K562 (cell line): ENCODE results near the gene ADAT1. TPM values are rescaled to one million over a fixed set of nuclear protein-coding genes. Genes with fewer than 3 reads are reported as not detected.

Experiments
- ATAC-seq: fragments of 200-7000 bp; cut with Tn5 transposase; 3 replicates; pipeline ENCODE4 v1.9.1; 2020; ENCODE audit warnings: moderate library complexity
- BruUV-seq: library from RNA; stranded (reverse); fragments of 400-500 nt; replicated peaks from 2 replicates; lab custom pipeline; 2021; lab: Mats Ljungman, UMichigan
- CTCF ChIA-PET: fragments of 300-600 bp; formaldehyde crosslinking; extraction: SDS; loops from one replicate; lab custom pipeline; 2021; ENCODE audit warnings: low intra/inter-chr PET ratio; lab: Yijun Ruan, JAX
- POLR2A ChIA-PET: fragments of 300-600, 350-650 bp; sonication (Branson Sonifier 250); formaldehyde crosslinking; extraction: SDS; loops from one replicate; lab custom pipeline; 2021; ENCODE audit warnings: antibody characterized with exemption, inconsistent platforms; lab: Yijun Ruan, JAX
- DNase-seq, 4 experiments: peaks; one replicate each; pipeline versions ENCODE4 v3.0.0 to v3.0.0-alpha.2; 2011 to 2018; ENCODE audit warnings: low spot score in 3 of 4, mixed read lengths in 3 of 4; ENCODE audit errors: extremely low read depth in 1 of 4
- FAIRE-seq: peaks from 2 replicates; lab custom pipeline; 2011; peaks lifted over from hg19 to GRCh38; lab: Jason Lieb, UNC
- H2AFZ ChIP-seq: 2 replicates; pipeline ENCODE4 v1.6.0; 2011; ENCODE audit warnings: low read depth, low read length, control low read depth, inconsistent platforms
- H3K27ac ChIP-seq: fragments of 200-600 bp; 3 replicates; pipeline ENCODE4 v1.8.0; 2011; ENCODE audit warnings: low read depth, mild to moderate bottlenecking, control low read depth, inconsistent platforms, low read length, moderate library complexity, mixed read lengths; ENCODE audit errors: extremely low read depth
- H3K27me3 ChIP-seq, 2 experiments: fragments of 300-600 bp in 1 of 2; 2 replicates in 1 of 2; 3 replicates in 1 of 2; pipeline versions ENCODE4 v1.6.0 to v1.8.0; 2011; ENCODE audit warnings: inconsistent platforms in 2 of 2, low read length in 2 of 2, mild to moderate bottlenecking in 1 of 2, mixed read lengths in 1 of 2, moderate library complexity in 1 of 2; ENCODE audit not compliant: control insufficient read depth in 2 of 2, insufficient read depth in 2 of 2
- H3K36me3 ChIP-seq: fragments of 300-600 bp; 3 replicates; pipeline ENCODE4 v1.8.0; 2011; ENCODE audit warnings: mild to moderate bottlenecking, low read length, inconsistent platforms; ENCODE audit not compliant: control insufficient read depth, insufficient read depth
- H3K4me1 ChIP-seq, 2 experiments: fragments of 200-600 bp in 1 of 2; replicated peaks in 1 of 2; 2 replicates in 1 of 2; 3 replicates in 1 of 2; pipeline versions ENCODE4 v1.5.1 to v1.8.0; 2011; ENCODE audit warnings: inconsistent platforms in 2 of 2, low read length in 2 of 2, mild to moderate bottlenecking in 1 of 2, mixed read lengths in 1 of 2, moderate library complexity in 1 of 2; ENCODE audit not compliant: control insufficient read depth in 2 of 2, insufficient read depth in 2 of 2
- H3K4me2 ChIP-seq: 2 replicates; pipeline ENCODE4 v1.6.1; 2011; ENCODE audit warnings: low read length, control low read depth, inconsistent platforms, mixed read lengths; ENCODE audit not compliant: insufficient read depth
- H3K4me3 ChIP-seq: fragments of 200-600 bp; sonication (generic), shearing (Covaris generic); 2 replicates; pipeline ENCODE4 v1.5.1; 2016; ENCODE audit warnings: control low read depth, inconsistent platforms
- H3K79me2 ChIP-seq: fragments of 200-600 bp; 3 replicates; pipeline ENCODE4 v1.8.0; 2011; ENCODE audit warnings: low read length, inconsistent platforms; ENCODE audit not compliant: control insufficient read depth, insufficient read depth
- H3K9ac ChIP-seq, 2 experiments: 2 replicates each; pipeline versions ENCODE4 v1.6.0 to v1.6.1; 2011; ENCODE audit warnings: low read depth in 2 of 2, low read length in 2 of 2, control low read depth in 1 of 2, inconsistent platforms in 1 of 2, mild to moderate bottlenecking in 1 of 2, mixed read lengths in 1 of 2; ENCODE audit not compliant: insufficient read depth in 1 of 2
- H3K9me1 ChIP-seq: one replicate; pipeline ENCODE4 v1.6.0; 2011; ENCODE audit warnings: inconsistent platforms, mild to moderate bottlenecking, low read length, moderate library complexity; ENCODE audit not compliant: control insufficient read depth, insufficient read depth
- H3K9me3 ChIP-seq: replicated peaks from 2 replicates; pipeline ENCODE4 v1.5.1; 2011; ENCODE audit warnings: low read depth, low read length, inconsistent platforms; ENCODE audit not compliant: control insufficient read depth, insufficient read depth
- H4K20me1 ChIP-seq: replicated peaks from 2 replicates; pipeline ENCODE4 v1.6.1; 2011; ENCODE audit warnings: low read length, inconsistent platforms, mixed read lengths; ENCODE audit not compliant: control insufficient read depth, insufficient read depth
- C11orf30 ChIP-seq: fragments of 450-650 bp; IDR thresholded peaks from 2 replicates; pipeline ENCODE4 v1.6.1; 2016; ENCODE audit warnings: low read depth, mild to moderate bottlenecking
- DLX4 ChIP-seq: fragments of 250-450 bp; sonication (Bioruptor Pico); IDR thresholded peaks from 2 replicates; pipeline ENCODE4 v1.6.1; 2021; ENCODE audit warnings: mild to moderate bottlenecking
- ESRRB ChIP-seq: fragments of 250-450 bp; sonication (Bioruptor Pico); IDR thresholded peaks from 2 replicates; pipeline ENCODE4 v1.5.0; 2020; ENCODE audit warnings: mild to moderate bottlenecking, moderate library complexity, borderline replicate concordance
- EWSR1 ChIP-seq: fragments of 450-650 bp; IDR thresholded peaks from 2 replicates; pipeline ENCODE4 v1.6.1; 2018; ENCODE audit warnings: borderline replicate concordance, mild to moderate bottlenecking, low read depth, moderate library complexity; ENCODE audit not compliant: partially characterized antibody
- HDAC6 ChIP-seq: IDR thresholded peaks from 2 replicates; pipeline ENCODE4 v1.6.1; 2012; ENCODE audit warnings: low read depth, mild to moderate bottlenecking, control low read depth, inconsistent platforms, low read length, moderate library complexity
- IRF1 ChIP-seq: sonication (generic); formaldehyde crosslinking; IDR thresholded peaks from 2 replicates; pipeline ENCODE4 v1.8.0; 2022; ENCODE audit warnings: missing genetic modification reagents, mild to moderate bottlenecking, borderline replicate concordance
- KDM2B ChIP-seq: fragments of 250-450 bp; sonication (Bioruptor Pico); IDR thresholded peaks from 2 replicates; pipeline ENCODE4 v1.8.0; 2021; ENCODE audit warnings: mild to moderate bottlenecking, moderate library complexity
- KLF13 ChIP-seq: fragments of 450-650 bp; IDR thresholded peaks from 2 replicates; pipeline ENCODE4 v1.6.1; 2016; ENCODE audit warnings: missing genetic modification characterization, low read depth, mild to moderate bottlenecking, missing compliant biosample characterization, moderate library complexity, borderline replicate concordance
- MAFF ChIP-seq: IDR thresholded peaks from 2 replicates; pipeline ENCODE4 v1.6.1; 2012; ENCODE audit warnings: low read length, improper control_type of control experiment
- MAFG ChIP-seq: fragments of 450-650 bp; conservative IDR thresholded peaks from 2 replicates; pipeline ENCODE4 v1.6.1; 2016; ENCODE audit warnings: missing genetic modification characterization, missing compliant biosample characterization
- MEF2A ChIP-seq: IDR thresholded peaks from 2 replicates; pipeline ENCODE4 v1.6.1; 2011; ENCODE audit warnings: low read depth, mild to moderate bottlenecking, low read length, moderate library complexity; ENCODE audit not compliant: control insufficient read depth
- NFE2 ChIP-seq: IDR thresholded peaks from 2 replicates; pipeline ENCODE4 v1.6.1; 2014; ENCODE audit warnings: antibody characterized with exemption, low read depth
- NFIC ChIP-seq: fragments of 450-650 bp; IDR thresholded peaks from 2 replicates; pipeline ENCODE4 v1.6.1; 2017; ENCODE audit warnings: mild to moderate bottlenecking, inconsistent platforms
- NFIX ChIP-seq: fragments of 250-450 bp; sonication (Bioruptor Pico); IDR thresholded peaks from 2 replicates; pipeline ENCODE4 v1.4.0; 2020; ENCODE audit warnings: low read depth, mild to moderate bottlenecking, moderate library complexity
- SMAD1 ChIP-seq: fragments of 150-350 bp; IDR thresholded peaks from 2 replicates; pipeline ENCODE4 v1.6.1; 2014; ENCODE audit warnings: low read length, low read depth; ENCODE audit not compliant: partially characterized antibody
- TBP ChIP-seq: optimal IDR thresholded peaks from 2 replicates; pipeline ENCODE3; 2011; ENCODE audit warnings: low read depth, low read length, improper control_type of control experiment
- ZBTB11 ChIP-seq, 3 experiments: fragments of 200-800 bp in 1 of 3; fragments of 250-450 bp in 1 of 3; fragments of 450-650 bp in 1 of 3; sonication (Bioruptor Pico) in 1 of 3; sonication (Bioruptor generic) in 1 of 3; formaldehyde crosslinking in 1 of 3; IDR thresholded peaks; 2 replicates each; pipeline versions ENCODE4 v1.6.1 to v1.8.0; 2016 to 2022; ENCODE audit warnings: mild to moderate bottlenecking in 2 of 3, missing genetic modification characterization in 2 of 3, missing compliant biosample characterization in 1 of 3, moderate library complexity in 1 of 3
- WGBS: fragments of 100-300 bp; shearing (Covaris generic); methylation state at CpG from one replicate; pipeline ENCODE4 v1.1.6; 2016; ENCODE audit warnings: low coverage, mixed read lengths; ENCODE audit not compliant: insufficient coverage; ENCODE audit errors: missing lambda C conversion rate; 5-methylcytosine and 5-hydroxymethylcytosine counted together
- in situ Hi-C: fragments of 300-500 bp; cut with MboI; formaldehyde crosslinking; loops from 4 replicates; pipeline ENCODE4 v1.15.0; 2018; ENCODE audit warnings: inconsistent platforms, mixed read lengths
- intact Hi-C: fragments of 100-400 bp; cut with micrococcal nuclease; formaldehyde crosslinking; loops from 2 replicates; pipeline ENCODE4 v1.14.2; 2022
- polyA plus RNA-seq, 8 experiments: library from polyadenylated mRNA; depleted of rRNA in 4 of 8; stranded (reverse) in 5 of 8; unstranded in 3 of 8; fragments of >200 nt; fragmentation: Nextera tagmentation in 2 of 8; fragmentation: Illumina TruSeq in 1 of 8; extraction: Ambion mirVana in 2 of 8; extraction: Trizol in 1 of 8; gene quantifications; 2 replicates each; pipeline versions ENCODE4 v1.2.1 to v1.2.3, GENCODE V29; 2011 to 2014; ENCODE audit warnings: inconsistent platforms in 1 of 8, missing spikeins in 1 of 8
- total RNA-seq, 7 experiments: library from RNA; depleted of rRNA in 6 of 7; stranded (reverse); fragments of >200 nt in 6 of 7; fragmentation: Illumina TruSeq in 2 of 7; extraction: Trizol in 2 of 7; gene quantifications; 2 replicates each; pipeline versions ENCODE4 v1.2.1 to v1.2.3, GENCODE V29; 2011 to 2021; ENCODE audit warnings: low replicate concordance in 1 of 7

The ADAT1 gene
- total and polyA plus RNA-seq, 9 of the 15 experiments (the other 6 are each of a cell fraction or from before 2014, with no cell fraction given), result 16.0 to 36.7 (median 28.2) TPM

GRCh38 chr16:75572864-75573542 lies 50.1 kb downstream of the ADAT1 start:
- Histone ChIP-seq H3K9ac (peak overlapping the region in 1 of 2 experiments; percentile 72; a peak in 1 of 4 replicates), H4K20me1 (peaks cover 5% of the 10 kb centered on the region; the same call in 1 of the 2 replicates), H3K4me1 (peaks cover 18 to 25% of the 10 kb centered on the region in 2 experiments; a peak in 3 of 5 replicates), H3K27me3 (no peaks in the 10 kb centered on the region), H3K9me1 (no peaks in the 10 kb centered on the region), H3K36me3 (peaks cover 93% of the 10 kb centered on the region; the same call in 2 of the 3 replicates), H3K27ac (no peak overlapping the region), H3K4me2 (no peak overlapping the region), H3K4me3 (no peak overlapping the region), H3K9me3 (no peaks in the 10 kb centered on the region), H2AFZ (no peak overlapping the region), H3K79me2 (peaks cover 12% of the 10 kb centered on the region; the same call in 1 of the 3 replicates)
- CTCF ChIA-PET, result no interaction called here
- WGBS, result 51% methylated on average over 3 of the region's 3 CpGs
- BruUV-seq, result no TSS peak
- POLR2A ChIA-PET, result interaction anchor here (0.6 to 1.4 kb wide), 6 partner anchors 8 to 404 kb away, joined by 3 to 5 read pairs (median 4); no protein-coding TSS in a partner anchor
- ATAC-seq (peak; percentile 57), FAIRE-seq (peak; percentile 70), DNase-seq (peak in 1 of 4 experiments; percentile 58)
- intact Hi-C loops, result no loop called here
- in situ Hi-C loops, result no loop called here
- no peak for TF ChIP-seq HDAC6
- TF ChIP-seq MAFG (tag), result peak; percentile 36
- no peak for TF ChIP-seq TBP
- TF ChIP-seq DLX4 (CRISPR knock-in tag), result no peak
- TF ChIP-seq NFIX (CRISPR knock-in tag), result peak; percentile 88
- no peak for TF ChIP-seq IRF1
- TF ChIP-seq ESRRB (CRISPR knock-in tag), result no peak
- TF ChIP-seq EWSR1, result no peak
- peak; percentile 99 for TF ChIP-seq NFIC
- no peak for TF ChIP-seq KDM2B
- no peak for TF ChIP-seq MEF2A
- peak; percentile 55 for TF ChIP-seq C11orf30
- peak; percentile 42; the same call in 1 of the 2 replicates for TF ChIP-seq NFE2
- peak; percentile 56 for TF ChIP-seq SMAD1
- TF ChIP-seq KLF13 (tag), result no peak
- 0 out of 2 replicates have a peak, but pooled peaks have one; percentile 3 for TF ChIP-seq MAFF
- TF ChIP-seq ZBTB11 (CRISPR knock-in tag; IDR thresholded peaks at IDR 0.05), result no peak
